Activated T-cell treated with anti-CD3 and anti-CD28 coated beads for 1 hour (primary cell): ENCODE results near the gene EPS8.

ENCODE experiments used
- DNase-seq: peaks from one replicate; pipeline ENCODE4 v3.0.0-alpha.2; 2020; ENCODE audit warnings: low read depth

The EPS8 gene

DNA sequence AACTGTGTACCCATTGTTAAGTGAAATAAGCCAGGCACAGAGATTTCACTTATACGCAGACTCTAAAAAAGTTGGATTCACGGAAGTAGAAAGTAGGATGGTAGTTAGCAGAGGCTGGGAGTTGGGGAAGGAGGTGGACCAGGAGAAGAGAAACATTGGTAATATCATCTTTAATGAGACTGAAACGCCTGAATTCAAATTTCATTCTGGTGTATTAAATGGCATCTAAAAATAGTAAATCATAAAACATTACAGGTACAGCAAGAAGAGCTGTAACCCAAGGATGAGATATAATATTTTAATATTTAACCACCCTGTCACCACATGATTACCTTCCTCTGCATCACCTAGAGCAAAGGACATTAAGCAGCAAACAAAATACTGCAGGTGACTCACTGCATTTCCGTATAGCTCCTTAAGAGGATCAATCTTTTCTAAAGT lies 99.4 kb downstream of the EPS8 start:
- DNase-seq = no peak

DNA sequence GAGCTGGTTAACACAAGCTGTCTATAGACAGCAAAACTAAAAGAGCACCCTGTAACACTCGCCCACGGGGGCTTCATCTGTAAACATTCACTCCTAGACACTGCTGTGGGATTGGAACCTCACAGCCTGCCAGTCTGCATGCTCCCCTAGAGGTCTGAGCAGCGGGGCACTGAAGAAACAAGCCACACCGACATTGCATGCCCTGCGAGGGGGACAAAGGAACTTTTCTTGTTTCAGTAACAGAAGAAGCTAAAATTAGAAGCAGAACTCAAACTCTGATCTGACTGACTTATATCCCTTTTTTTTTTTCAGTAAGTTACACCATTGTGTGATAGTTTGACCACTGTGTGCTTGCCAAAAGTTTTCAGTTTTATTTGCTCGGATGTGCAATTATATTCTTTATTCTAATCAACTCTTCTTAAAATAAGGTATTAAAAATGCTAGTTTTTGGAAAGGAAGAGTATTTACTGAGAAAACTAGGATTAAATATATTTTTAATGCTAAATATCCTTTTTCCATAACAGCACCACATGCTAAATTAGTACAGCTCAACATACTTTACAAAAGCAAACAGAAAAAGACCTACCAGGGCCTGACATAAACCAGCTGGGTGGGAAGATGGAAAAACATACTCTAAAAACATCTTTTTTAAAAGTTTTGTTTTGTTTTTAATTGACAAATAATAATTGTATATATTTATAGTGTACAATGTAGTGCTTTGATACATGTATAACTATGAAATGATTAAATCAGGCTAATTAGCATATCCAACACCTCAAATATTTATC lies 100.2 kb downstream of the EPS8 start:
- DNase-seq = no peak

DNA sequence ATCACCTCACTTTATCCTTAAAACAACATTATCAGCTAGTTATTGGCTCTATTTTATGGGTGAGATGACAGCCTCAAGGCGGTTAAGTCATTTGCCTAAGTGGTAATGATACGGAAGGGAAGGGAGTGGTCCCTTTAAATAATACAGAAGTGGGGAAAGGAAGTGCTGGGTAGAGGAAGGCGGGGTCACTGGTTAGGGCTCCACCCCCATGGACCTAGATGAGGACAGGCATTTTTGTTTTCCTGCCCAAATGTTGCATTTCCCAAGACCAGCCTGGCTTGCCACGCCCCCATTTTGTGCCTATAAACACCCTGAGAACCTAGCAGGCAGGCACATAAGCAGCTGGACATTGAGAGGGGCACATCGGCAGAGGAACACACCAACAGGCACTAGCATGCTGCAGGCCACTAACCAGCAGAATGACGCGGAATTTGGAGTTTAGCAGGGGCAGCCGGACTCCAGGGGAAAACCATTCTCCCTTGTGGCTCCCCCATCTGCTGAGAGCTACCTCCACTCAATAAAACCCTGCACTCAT lies 100.9 kb downstream of the EPS8 start:
- no peak for DNase-seq

DNA sequence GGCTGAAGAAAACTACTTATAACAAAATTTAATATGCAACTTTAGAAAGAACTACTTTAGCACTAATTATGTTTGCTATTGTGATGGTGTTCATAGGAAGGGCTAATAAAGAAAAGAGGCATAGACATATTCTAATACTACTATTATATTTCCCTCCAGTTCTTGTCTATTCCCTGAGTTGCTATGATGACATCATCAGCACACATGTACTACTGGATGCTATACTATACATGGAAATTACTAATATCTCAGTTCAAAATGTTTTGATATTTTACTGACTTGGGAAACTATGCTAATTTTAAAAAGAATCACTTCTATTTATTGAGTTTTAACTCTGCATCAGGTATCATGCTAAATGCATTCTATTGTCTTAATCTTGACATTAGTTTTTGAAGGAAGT lies 101.6 kb downstream of the EPS8 start:
- DNase-seq = no peak

DNA sequence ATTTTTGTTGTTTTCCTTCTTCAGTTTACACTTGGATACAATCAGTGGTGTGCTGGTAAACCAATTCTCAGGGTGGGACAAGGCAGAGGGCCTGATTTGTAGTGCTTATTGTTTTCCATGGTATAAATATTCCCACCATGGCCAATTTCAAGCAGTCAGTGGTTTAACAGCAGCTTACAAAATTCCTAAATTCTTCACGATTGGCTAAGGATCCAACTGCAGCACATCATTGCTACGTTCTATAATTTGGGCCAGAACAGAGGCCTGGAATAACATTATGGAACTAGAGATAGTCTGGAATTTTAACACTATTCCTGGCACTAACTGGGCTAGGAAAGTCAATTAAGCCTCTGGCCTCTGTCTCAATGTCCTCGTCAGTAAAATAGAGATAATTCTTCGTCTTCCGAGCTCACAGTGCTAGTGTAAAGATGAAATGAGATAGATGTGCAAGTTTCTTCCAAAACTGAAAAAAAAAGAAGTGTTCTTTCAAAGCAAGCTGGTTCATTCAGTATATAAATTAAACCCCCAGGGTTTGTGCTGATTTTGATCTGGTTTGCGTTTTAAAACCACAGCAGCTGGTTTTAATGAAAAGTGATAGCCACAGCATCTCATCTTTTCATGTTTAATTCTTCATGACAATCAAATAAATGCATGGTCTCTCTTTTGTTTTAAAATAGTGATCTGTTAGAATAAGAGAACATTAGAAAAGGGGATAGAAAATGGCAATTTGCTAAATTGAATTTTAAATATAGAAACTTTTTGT lies 104.1 kb downstream of the EPS8 start:
- DNase-seq = no peak

DNA sequence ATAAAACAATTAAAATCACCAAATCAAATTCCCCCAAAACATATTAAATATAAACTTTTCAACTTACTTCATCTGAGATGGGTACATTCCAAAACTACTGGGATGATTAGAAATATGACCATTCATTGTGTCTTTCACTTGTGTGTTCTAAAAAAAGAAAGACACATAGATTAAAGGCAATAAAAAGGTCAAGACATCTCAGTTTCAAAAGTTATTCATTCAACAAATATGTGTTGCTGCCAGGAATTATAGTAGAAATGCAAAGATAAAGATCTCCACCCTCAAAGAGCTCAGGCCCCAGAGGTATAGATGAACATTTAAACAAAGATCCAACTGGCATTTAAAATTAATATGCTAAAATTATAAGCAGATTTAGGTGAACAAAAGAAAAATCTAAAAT lies 106.4 kb downstream of the EPS8 start:
- DNase-seq = no peak

DNA sequence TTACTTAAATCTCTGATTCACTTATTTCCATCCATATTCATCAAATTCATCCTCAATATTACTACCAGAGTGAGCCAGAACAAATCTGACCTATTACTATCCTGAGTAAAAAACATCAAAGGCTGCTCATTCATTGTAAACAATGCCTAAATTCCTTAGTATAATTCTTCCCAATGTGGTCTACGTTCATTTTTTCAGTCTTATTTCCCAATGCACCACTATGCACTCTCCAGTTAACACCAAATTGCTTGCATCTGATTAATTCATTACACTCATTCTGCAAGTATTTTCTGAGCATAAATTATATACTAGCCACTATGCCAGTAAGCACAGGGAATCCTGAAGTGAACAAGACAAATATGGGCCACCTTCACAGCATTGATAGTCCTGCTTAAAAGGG lies 110.0 kb downstream of the EPS8 start:
- no peak for DNase-seq

DNA sequence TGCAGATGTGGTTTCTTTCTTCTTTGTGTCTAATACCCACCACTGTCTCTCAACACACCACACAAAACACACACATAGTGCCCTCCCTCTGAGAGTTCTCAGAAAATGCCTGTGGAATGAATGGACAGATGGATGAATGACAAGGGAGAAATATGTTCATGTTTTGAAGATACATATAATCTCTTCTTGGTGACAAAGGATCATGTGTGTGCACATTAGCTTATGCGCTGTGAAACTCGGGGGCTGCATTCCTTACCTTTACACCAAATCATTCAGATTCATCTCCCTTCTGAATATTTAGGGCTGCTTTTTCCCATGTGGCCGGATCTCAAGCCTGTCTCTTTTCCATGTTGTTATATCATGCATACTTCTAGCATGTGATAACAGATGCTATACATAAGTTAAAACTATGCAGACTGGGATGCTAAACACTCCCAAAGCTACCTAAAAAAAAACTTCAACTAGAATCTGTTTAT lies 111.4 kb downstream of the EPS8 start:
- DNase-seq = no peak

DNA sequence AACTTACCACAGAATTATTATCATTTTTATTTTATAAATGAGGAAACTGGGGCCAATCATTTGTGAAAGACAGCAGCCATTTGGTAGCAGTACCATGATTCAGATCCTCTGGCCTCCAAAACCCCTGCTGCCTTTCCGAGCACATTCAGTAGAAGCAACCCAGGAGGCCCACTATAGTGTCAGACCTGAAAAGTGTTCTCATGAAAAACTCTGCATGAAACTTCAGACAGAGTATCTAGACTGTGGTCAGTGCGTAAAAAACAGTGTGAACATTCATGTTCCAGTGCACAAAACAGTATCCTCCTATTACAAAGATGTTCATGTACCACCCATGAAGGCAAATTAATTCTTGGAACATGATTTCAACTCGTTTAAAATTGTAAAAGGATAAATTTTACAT lies 112.0 kb downstream of the EPS8 start:
- DNase-seq = no peak

DNA sequence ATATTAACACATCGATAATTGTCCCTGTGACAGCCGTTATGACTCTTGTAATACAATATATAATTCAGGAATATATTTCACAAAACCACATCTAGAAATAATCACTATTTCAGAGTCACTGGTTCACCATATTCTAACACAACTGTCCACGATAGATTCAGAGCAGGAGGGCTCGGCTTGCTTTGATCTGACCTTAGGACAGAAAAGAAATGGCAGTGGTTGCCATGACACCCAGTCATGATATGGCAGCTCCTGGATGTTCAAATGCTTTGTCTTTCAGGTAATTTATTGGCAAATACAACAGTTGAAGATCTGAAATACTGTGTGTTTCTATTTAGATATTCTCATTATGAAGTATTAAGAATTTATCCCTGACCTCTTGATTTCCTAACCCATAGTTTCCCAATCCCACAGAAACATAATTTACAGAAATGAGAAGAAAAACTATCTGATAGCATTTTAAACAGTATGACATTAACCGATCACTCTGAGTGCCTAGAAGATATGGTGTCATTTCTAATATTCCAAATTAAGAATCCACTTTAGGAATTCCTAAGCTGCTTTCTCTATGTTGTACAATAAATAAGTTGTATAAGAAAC lies 116.4 kb downstream of the EPS8 start:
- DNase-seq = no peak

DNA sequence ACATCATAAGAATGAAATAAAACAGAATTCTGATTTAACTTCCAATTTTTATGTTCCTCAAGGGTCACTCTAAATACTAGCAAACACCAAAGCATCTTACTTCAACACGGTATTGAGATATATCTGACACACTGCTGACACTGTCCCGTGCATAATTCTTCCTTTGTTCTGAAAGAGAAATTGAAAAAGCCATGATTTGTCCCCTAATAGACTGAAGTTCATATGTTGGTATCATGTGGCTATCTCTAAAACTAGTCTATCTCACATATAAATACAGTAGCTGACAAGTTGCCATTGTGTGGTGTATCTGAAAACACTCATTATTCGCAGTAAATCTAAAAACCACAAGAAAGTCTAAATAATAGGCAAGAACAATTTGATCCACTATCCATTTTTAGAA lies 118.4 kb downstream of the EPS8 start:
- DNase-seq = no peak

DNA sequence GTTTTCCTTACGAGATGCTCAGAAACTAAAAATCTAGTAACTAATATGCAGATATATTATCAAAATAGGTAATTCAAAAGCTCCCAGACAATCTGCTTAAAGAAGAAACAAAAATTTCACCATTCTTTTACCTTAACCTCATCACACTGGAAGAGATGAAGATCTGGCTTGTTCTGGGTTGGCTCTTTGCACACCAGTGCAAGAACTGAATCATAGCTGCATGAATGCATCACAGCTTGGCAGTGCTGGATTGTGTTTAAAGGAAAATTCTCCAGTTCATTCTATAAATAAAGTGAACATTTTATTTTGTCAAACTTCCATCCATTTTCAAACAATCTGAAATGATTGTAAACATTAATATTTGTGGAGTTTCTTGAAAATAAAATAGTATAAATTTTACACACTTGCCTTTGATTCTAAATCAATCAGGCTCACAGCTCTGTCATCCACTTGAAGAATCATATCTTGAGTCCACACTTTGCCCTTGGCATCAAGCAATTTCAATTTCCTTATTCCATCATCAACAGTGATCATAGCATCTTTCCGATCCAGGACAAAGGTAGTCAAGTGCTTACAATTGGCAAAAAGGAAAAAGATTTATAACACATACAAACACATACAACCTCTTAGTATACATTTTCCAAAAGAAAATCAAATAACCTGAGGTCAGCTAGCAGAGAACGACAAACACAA lies 119.8 kb downstream of the EPS8 start:
- no peak for DNase-seq

DNA sequence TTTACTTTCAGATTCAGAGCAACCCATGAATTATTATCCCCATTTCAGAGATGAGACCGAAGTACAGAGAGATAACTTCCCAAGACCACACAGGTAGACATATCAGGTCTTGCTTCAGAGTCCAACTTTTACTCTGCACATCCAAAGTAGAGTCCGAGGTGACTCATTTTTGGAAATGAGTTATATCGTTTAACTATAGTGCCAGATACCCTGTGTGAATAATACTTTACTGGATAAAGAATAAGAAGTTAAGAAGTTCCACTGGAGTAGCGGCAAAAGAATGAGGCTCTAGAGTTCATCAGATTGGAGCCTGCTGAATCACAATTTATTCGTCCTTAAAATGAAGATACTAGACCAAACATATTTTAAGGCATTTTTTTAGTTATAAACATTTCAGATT lies 124.7 kb downstream of the EPS8 start:
- no peak for DNase-seq

DNA sequence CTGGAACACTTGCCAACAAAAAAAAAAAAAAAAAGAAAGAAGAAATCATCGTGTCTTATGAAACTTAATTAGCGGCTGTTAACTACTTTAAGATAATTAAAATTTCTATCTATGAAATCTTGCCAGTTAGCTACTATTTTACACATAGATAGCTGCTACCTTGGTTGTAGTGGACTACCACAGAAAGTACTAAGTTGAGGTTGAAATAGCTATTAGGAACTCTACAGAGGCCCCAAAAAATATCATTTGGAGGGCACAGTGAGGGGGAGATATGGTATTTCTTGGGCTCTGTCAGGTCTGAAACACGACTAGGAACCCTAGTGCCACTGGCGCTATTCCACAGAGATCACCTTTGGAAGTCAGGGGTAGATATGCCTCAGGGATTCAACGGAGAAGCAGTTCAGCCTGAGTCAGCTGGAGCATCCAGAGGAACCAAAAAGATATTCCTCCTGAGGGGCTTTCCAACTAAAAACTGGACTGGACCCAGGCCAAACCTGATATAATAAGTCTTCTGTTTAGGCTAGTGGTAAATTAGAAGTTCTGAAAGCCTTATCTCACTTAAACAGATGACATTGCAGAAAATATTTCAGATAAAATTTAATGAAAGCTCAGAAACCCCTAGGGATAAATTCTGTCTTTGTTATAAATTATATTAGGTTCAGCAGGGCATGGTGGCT lies 126.1 kb downstream of the EPS8 start:
- DNase-seq = no peak

DNA sequence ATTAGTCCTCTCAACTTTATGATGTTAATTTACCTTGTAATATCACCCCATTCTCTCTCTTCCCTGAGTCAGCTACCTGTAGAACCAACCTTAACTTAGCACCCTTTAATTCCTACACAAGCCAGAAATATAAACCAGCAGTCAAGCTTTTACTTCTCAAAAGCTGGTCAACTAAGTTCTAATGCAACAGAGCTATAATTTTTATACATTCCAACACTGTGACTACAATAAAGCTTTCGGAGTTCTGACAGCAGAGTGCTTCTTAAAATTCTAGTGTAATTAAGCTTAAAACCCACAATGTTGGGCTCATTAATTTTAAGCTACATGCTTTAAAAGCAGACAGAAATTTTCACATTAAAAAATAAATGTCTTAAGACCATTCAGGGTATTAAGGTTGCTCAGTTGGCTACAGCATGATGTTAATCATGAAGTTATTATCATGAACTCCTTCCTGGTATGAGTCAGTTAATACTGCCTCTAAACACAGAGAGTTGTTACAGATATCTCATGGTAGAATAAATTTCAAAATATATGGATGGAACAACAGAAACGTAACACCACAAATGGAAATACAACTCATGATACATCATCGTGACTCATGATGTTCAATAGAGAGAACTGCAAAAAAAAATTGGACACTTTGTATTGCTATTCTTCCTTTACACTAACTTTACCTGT lies 126.7 kb downstream of the EPS8 start:
- DNase-seq = no peak

DNA sequence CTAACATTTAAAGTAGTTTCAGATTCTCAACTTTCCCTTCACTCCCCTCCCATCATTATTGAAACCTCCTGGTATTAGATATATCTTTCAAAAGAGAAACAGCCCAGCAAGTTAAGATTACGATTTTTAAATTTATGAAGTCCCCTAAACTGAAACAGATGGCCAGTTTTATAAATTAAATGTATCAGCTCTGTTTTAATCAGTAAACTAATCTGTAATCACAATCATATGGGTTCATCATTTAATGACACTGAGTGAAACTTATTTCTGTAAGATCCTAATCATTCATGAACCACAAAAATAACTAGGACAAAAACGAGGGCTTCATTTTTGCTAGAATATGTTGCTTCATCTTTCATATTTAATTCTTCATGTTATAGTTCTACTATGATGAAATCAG lies 137.8 kb downstream of the EPS8 start:
- DNase-seq = no peak

DNA sequence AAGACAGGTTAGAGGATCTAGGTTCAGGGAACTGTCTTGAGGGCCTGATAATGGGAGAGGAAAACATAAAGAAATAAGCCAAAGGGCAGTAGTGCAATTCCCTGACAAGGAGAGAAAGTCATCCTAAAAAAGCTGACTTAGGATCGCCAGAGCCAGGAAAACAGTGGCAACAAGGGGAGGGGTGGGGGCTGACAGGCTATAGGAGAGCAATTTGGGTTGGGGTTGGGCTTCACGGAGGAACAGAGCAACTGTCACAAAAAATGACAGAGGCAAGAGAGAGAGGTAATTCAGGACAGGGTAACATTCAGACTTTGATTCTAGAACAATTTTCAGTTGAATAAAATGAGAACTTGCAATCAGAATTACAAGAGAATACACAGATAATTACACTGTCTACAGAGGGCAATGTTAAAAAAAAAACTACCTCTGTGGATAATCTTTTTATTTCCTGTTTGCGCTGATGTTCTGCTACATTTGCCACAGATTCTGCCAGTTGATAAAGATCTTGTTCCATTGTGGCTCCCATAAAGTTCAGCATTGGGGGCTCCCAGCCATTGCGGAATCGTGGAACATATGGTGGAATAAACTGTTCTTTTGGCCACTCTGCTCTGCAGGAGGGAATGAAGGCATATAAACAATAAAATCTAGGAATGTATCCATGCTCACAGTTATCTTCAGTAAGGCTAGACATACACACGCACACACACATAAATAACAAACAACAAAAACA lies 138.6 kb downstream of the EPS8 start:
- DNase-seq = no peak

DNA sequence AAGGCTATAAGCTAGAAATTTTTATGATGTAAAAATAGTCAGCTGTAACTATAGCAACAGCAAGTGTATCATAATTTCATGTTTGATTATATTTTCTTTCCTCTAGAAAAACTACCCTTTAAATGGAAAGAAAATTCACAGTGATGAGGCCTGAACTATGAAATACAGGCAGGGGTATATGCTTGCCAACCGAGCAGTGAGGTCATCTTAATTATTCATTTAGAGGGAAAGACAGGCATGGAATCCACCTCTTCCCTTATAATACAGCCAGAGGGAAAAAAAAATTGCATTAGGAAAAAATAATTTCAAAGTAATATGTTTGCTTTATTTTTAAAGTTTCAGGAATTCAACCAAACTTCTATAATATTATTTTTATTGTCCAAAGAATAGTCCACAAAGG lies 139.8 kb downstream of the EPS8 start:
- no peak for DNase-seq

DNA sequence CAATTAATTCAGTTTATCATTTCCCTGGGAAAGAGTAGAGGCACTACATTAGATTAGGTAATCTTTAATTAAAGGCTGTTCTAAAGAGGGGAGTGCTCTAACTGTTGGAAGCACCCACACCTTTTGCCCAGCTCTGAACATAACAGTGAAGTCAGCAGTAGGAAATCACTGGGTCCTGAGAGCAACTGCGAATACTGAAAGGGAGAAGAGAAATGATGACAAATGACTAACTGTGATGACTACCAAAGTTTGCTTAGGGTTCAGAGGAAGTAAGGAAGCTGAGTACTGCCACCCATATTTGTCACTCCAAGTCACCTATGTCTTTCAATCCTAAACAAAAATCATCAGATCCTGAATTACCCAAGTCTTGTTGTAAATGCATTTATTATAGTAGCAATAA lies 140.6 kb downstream of the EPS8 start:
- no peak for DNase-seq

DNA sequence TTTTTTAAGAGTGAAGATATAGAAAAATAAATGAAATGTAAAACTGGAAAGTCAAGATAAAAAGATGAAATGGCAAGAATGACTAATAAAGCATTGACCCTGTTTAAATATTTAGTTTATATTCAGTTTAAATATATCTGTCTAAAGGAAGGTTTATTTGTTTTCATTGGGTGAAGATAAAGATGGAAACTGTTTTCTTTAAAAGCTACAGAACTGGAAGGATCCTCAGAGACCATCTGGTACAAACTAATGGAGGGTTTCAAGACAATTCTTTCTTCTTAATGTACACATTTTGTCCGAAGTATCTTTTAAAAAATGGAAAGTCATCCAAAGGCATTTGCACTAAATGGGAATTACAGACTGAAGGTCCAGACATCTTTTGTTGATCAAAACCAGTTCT lies 142.6 kb downstream of the EPS8 start:
- DNase-seq = no peak
